GM23338 (cell line): ENCODE measurements around the gene TNFSF8. TPM values are rescaled to one million over a fixed set of nuclear protein-coding genes. Genes with fewer than 3 reads are reported as not detected.

ENCODE experiments used
- ATAC-seq: fragments of 200-7000 bp; cut with Tn5 transposase; 3 replicates; pipeline ENCODE4 v1.9.1; 2020
- DNase-seq: peaks from one replicate; pipeline ENCODE4 v3.0.0-alpha.2; 2015; ENCODE audit warnings: low spot score
- H2AFZ ChIP-seq: fragments of 200-600 bp; sonication (generic); 2 replicates; pipeline ENCODE4 v1.8.0; 2016; ENCODE audit warnings: antibody characterized with exemption, mild to moderate bottlenecking, moderate library complexity
- H3F3A ChIP-seq: fragments of 200-600 bp; sonication (generic); replicated peaks from 2 replicates; pipeline ENCODE4 v1.8.0; 2017; ENCODE audit warnings: antibody characterized with exemption, mixed run types, low read depth
- H3K27ac ChIP-seq: fragments of 200-600 bp; sonication (generic); 2 replicates; pipeline ENCODE4 v1.6.1; 2016; ENCODE audit warnings: low read depth
- H3K27me3 ChIP-seq: fragments of 200-600 bp; sonication (generic); 2 replicates; pipeline ENCODE4 v1.8.0; 2016; ENCODE audit warnings: mild to moderate bottlenecking, mixed run types, moderate library complexity; ENCODE audit not compliant: insufficient read depth
- H3K36me3 ChIP-seq: fragments of 200-600 bp; sonication (generic); 2 replicates; pipeline ENCODE4 v1.8.0; 2016; ENCODE audit warnings: mild to moderate bottlenecking; ENCODE audit not compliant: insufficient read depth
- H3K4me1 ChIP-seq: fragments of 200-600 bp; sonication (generic); 2 replicates; pipeline ENCODE4 v1.8.0; 2016; ENCODE audit warnings: mild to moderate bottlenecking, moderate library complexity; ENCODE audit not compliant: insufficient read depth
- H3K4me2 ChIP-seq: fragments of 200-600 bp; sonication (generic); 2 replicates; pipeline ENCODE4 v1.7.1; 2017; ENCODE audit warnings: mixed run types
- H3K4me3 ChIP-seq: fragments of 200-600 bp; sonication (generic); 2 replicates; pipeline ENCODE4 v1.6.1; 2016; ENCODE audit warnings: mixed run types
- H3K79me2 ChIP-seq: fragments of 200-600 bp; sonication (generic); replicated peaks from 2 replicates; pipeline ENCODE4 v1.8.0; 2017; ENCODE audit warnings: mild to moderate bottlenecking; ENCODE audit not compliant: insufficient read depth
- H3K9me2 ChIP-seq: fragments of 200-600 bp; sonication (generic); 2 replicates; pipeline ENCODE4 v1.8.0; 2017; ENCODE audit not compliant: insufficient read depth
- H4K20me1 ChIP-seq: fragments of 200-600 bp; sonication (generic); replicated peaks from 2 replicates; pipeline ENCODE4 v1.8.0; 2017; ENCODE audit warnings: mild to moderate bottlenecking; ENCODE audit not compliant: insufficient read depth
- H3K27ac Mint-ChIP-seq: 2 replicates; pipeline ENCODE4 v1.8.0; 2020; ENCODE audit warnings: inconsistent platforms, mild to moderate bottlenecking, moderate library complexity, mixed read lengths
- H3K27me3 Mint-ChIP-seq: 3 replicates; pipeline ENCODE4 v1.8.0; 2022; ENCODE audit warnings: low read depth, mild to moderate bottlenecking, moderate library complexity, mixed read lengths, inconsistent platforms; ENCODE audit not compliant: insufficient read depth, poor library complexity
- H3K36me3 Mint-ChIP-seq: 3 replicates; pipeline ENCODE4 v1.8.0; 2021; ENCODE audit warnings: low read depth, mild to moderate bottlenecking, inconsistent platforms, moderate library complexity, mixed read lengths
- H3K4me1 Mint-ChIP-seq: 3 replicates; pipeline ENCODE4 v1.8.0; 2020; ENCODE audit warnings: mild to moderate bottlenecking, inconsistent platforms, mixed read lengths
- H3K4me3 Mint-ChIP-seq: 3 replicates; pipeline ENCODE4 v1.8.0; 2021; ENCODE audit warnings: moderate library complexity, mild to moderate bottlenecking, inconsistent platforms, mixed read lengths
- H3K9me3 Mint-ChIP-seq: 3 replicates; pipeline ENCODE4 v1.8.0; 2020; ENCODE audit warnings: moderate library complexity, mild to moderate bottlenecking, inconsistent platforms, mixed read lengths
- CREB1 ChIP-seq: fragments of 250-450 bp; sonication (Bioruptor Pico); IDR thresholded peaks from 2 replicates; pipeline ENCODE4 v1.5.0; 2020; ENCODE audit warnings: low read depth, mild to moderate bottlenecking, moderate library complexity
- CTCF ChIP-seq, 2 experiments: fragments of 200-600 bp in 1 of 2; sonication (generic) in 1 of 2; conservative IDR thresholded peaks; 2 replicates each; pipeline versions ENCODE4 v1.5.1 to v1.6.1; 2016 to 2017; ENCODE audit warnings: antibody characterized with exemption in 2 of 2, low read depth in 2 of 2, mild to moderate bottlenecking in 2 of 2, moderate library complexity in 1 of 2
- EZH2phosphoT487 ChIP-seq: fragments of 200-600 bp; sonication (generic); IDR thresholded peaks from one replicate; pipeline ENCODE4 v1.8.1; 2018; ENCODE audit warnings: antibody characterized with exemption; ENCODE audit not compliant: unreplicated experiment
- JUNB ChIP-seq: IDR thresholded peaks from one replicate; pipeline ENCODE4 v1.6.1; 2016; ENCODE audit warnings: antibody characterized with exemption; ENCODE audit not compliant: unreplicated experiment
- REST ChIP-seq: IDR thresholded peaks from one replicate; pipeline ENCODE4 v1.6.1; 2018; ENCODE audit warnings: antibody characterized with exemption; ENCODE audit not compliant: unreplicated experiment
- ZNF462 ChIP-seq: fragments of 250-450 bp; sonication (Bioruptor Pico); IDR thresholded peaks from 2 replicates; pipeline ENCODE4 v1.5.0; 2020; ENCODE audit warnings: mild to moderate bottlenecking, moderate library complexity
- polyA plus RNA-seq: library from polyadenylated mRNA; unstranded; fragments of >200 nt; fragmentation: Nextera tagmentation; extraction: Ambion mirVana; gene quantifications from 2 replicates; pipeline ENCODE4 v1.2.1, GENCODE V29; 2016
- total RNA-seq: library from RNA; depleted of rRNA; stranded (reverse); fragments of >200 nt; shearing (Covaris generic); gene quantifications from 2 replicates; pipeline ENCODE4 v1.2.3, GENCODE V29; 2014

The TNFSF8 gene
- total and polyA plus RNA-seq, 2 experiments from 2014 or later = not detected

GRCh38 chr9:114864471-114864870, 65.9 kb downstream of the TNFSF8 start (continued):
- TF ChIP-seq CTCF (conservative IDR thresholded peaks at IDR 0.05; ENCODE audit: low read depth in 2 of 2) = no peak
- TF ChIP-seq CREB1 (CRISPR knock-in tag) = no peak

GRCh38 chr9:114861922-114862605, 68.3 kb downstream of the TNFSF8 start:
- Histone ChIP-seq H3K79me2 (no peaks in the 10 kb centered on the region), H4K20me1 (no peaks in the 10 kb centered on the region), H3K4me1 (no peaks in the 10 kb centered on the region), H3K4me2 (no peak overlapping the region), H3K36me3 (no peaks in the 10 kb centered on the region), H3F3A (no peaks in the 10 kb centered on the region), H2AFZ (no peak overlapping the region), H3K4me3 (no peak overlapping the region), H3K27me3 (no peaks in the 10 kb centered on the region), H3K27ac (no peak overlapping the region), H3K9me2 (no peaks in the 10 kb centered on the region)
- no peaks in the 10 kb centered on the region for H3K36me3 Mint-ChIP-seq
- no peak overlapping the region for H3K27ac Mint-ChIP-seq
- no peak for DNase-seq
- ATAC-seq = no peak
- no peaks in the 10 kb centered on the region for H3K9me3 Mint-ChIP-seq
- no peaks in the 10 kb centered on the region for H3K27me3 Mint-ChIP-seq
- H3K4me3 Mint-ChIP-seq = no peak overlapping the region
- TF ChIP-seq EZH2phosphoT487 = no peak
- TF ChIP-seq REST = no peak
- TF ChIP-seq JUNB = no peak
- TF ChIP-seq ZNF462 (CRISPR knock-in tag) = no peak
- no peaks in the 10 kb centered on the region; the same call in 2 of the 3 replicates for H3K4me1 Mint-ChIP-seq
